Uterus (tissue), 2 donors: Measurements from ENCODE around the gene STUM.

Experiments used
- POLR2A ChIP-seq, 2 donors: fragments of 450-650 bp; IDR thresholded peaks; one replicate each; pipeline ENCODE4 v1.6.1; 2016; ENCODE audit warnings: antibody characterized with exemption in 2 of 2, mild to moderate bottlenecking in 1 of 2, moderate library complexity in 1 of 2
- TF ChIP-seq, protein P1 (sequence below), 4 experiments: fragments of 200-600 bp in 2 of 4; fragments of 450-650 bp in 2 of 4; sonication (generic) in 2 of 4; IDR thresholded peaks; one replicate each; pipeline ENCODE4 v1.5.1; 2016 to 2019; ENCODE audit warnings: antibody characterized with exemption in 4 of 4, mild to moderate bottlenecking in 2 of 4, moderate library complexity in 1 of 4

DNA sequence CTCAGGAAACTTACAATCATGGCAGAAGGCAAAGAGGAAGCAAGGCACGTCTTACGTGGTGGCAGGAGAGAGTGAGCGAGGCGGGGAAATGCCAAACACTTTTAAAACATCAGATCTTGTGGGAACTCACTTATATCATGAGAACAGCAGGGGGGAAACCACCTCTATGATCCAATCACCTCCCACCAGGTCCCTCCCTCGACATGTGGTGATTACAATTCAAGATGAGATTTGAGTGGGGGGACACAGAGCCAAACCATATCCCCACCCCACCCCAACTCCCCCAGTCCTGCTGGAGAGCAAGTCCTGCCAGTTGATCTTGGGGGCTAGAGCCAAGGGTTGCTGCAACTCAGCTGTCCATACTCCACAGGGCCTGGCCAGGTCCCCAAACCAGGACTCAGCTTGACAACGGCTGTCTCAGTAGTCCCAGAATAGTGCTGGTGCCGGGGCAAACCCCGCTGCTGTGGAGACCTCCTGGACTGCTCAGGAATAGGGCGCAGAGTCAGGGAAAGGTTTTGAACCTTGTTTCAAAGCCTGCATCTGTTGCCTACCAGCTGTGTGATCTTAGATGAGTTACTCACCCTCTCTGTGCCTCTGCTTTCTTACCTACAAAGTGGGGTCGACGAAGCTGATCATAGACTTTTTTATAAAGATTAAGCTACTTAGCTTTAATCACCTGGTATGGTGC lies 79.5 kb downstream of the STUM start:
- TF ChIP-seq POLR2A (IDR thresholded peaks at IDR 0.05) = no peak
- TF ChIP-seq, protein P1, sequence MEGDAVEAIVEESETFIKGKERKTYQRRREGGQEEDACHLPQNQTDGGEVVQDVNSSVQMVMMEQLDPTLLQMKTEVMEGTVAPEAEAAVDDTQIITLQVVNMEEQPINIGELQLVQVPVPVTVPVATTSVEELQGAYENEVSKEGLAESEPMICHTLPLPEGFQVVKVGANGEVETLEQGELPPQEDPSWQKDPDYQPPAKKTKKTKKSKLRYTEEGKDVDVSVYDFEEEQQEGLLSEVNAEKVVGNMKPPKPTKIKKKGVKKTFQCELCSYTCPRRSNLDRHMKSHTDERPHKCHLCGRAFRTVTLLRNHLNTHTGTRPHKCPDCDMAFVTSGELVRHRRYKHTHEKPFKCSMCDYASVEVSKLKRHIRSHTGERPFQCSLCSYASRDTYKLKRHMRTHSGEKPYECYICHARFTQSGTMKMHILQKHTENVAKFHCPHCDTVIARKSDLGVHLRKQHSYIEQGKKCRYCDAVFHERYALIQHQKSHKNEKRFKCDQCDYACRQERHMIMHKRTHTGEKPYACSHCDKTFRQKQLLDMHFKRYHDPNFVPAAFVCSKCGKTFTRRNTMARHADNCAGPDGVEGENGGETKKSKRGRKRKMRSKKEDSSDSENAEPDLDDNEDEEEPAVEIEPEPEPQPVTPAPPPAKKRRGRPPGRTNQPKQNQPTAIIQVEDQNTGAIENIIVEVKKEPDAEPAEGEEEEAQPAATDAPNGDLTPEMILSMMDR (IDR thresholded peaks at IDR 0.05) = no peak
